Natural killer cell (primary cell): ENCODE results near the gene WDFY3. TPM values are rescaled to one million over a fixed set of nuclear protein-coding genes. Genes with fewer than 3 reads are reported as not detected.

Source experiments
- ATAC-seq, 3 donors: fragments of 150-1000 bp in 2 of 3; fragments of 200-7000 bp in 1 of 3; cut with Tn5 transposase; 1 replicate in 1 of 3; 2 replicates in 2 of 3; pipeline ENCODE4 v1.10.0; 2021; ENCODE audit warnings: mild to moderate bottlenecking in 2 of 3, moderate library complexity in 2 of 3
- DNase-seq, 2 donors: peaks; one replicate each; pipeline versions ENCODE4 v3.0.0 to v3.0.0-alpha.2; 2013 to 2021; ENCODE audit warnings: mixed read lengths in 1 of 2
- H3K27ac ChIP-seq: one replicate; pipeline ENCODE4 v1.5.1; 2013; ENCODE audit warnings: mild to moderate bottlenecking, low read length
- H3K27me3 ChIP-seq: one replicate; pipeline ENCODE4 v1.6.1; 2013; ENCODE audit warnings: low read length; ENCODE audit not compliant: control insufficient read depth, insufficient read depth
- H3K36me3 ChIP-seq: one replicate; pipeline ENCODE4 v1.6.1; 2013; ENCODE audit warnings: low read length; ENCODE audit not compliant: control insufficient read depth, insufficient read depth
- H3K4me1 ChIP-seq: one replicate; pipeline ENCODE4 v1.6.1; 2013; ENCODE audit warnings: low read length; ENCODE audit not compliant: control insufficient read depth, insufficient read depth
- H3K4me3 ChIP-seq: one replicate; pipeline ENCODE4 v1.5.1; 2013; ENCODE audit warnings: low read length
- H3K9me3 ChIP-seq: one replicate; pipeline ENCODE4 v1.6.1; 2013; ENCODE audit warnings: low read length; ENCODE audit not compliant: control insufficient read depth, insufficient read depth
- H3K27ac Mint-ChIP-seq, 2 donors: one replicate each; pipeline ENCODE4 v1.8.0; 2022; ENCODE audit warnings: mild to moderate bottlenecking in 2 of 2, mixed read lengths in 2 of 2, moderate library complexity in 1 of 2
- H3K27me3 Mint-ChIP-seq, 2 donors: one replicate each; pipeline ENCODE4 v1.8.0; 2022; ENCODE audit warnings: low read depth in 2 of 2, mixed read lengths in 2 of 2
- H3K36me3 Mint-ChIP-seq: one replicate; pipeline ENCODE4 v1.8.0; 2022; ENCODE audit warnings: mixed read lengths
- H3K4me1 Mint-ChIP-seq, 2 donors: one replicate each; pipeline ENCODE4 v1.8.0; 2022; ENCODE audit warnings: mixed read lengths in 2 of 2
- H3K4me3 Mint-ChIP-seq: one replicate; pipeline ENCODE4 v1.8.0; 2022; ENCODE audit warnings: mild to moderate bottlenecking, moderate library complexity, mixed read lengths
- H3K9me3 Mint-ChIP-seq, 2 donors: one replicate each; pipeline ENCODE4 v1.8.0; 2022; ENCODE audit warnings: mixed read lengths in 2 of 2
- CTCF ChIP-seq: fragments of 200-600 bp; IDR thresholded peaks from one replicate; pipeline ENCODE4 v1.8.0; 2022; ENCODE audit warnings: antibody characterized with exemption
- WGBS: methylation state at CpG from one replicate; pipeline ENCODE4 v1.1.7; 2013; ENCODE audit warnings: missing lambda C conversion rate; ENCODE audit not compliant: insufficient coverage; 5-methylcytosine and 5-hydroxymethylcytosine counted together
- intact Hi-C: fragments of 100-400 bp; cut with micrococcal nuclease; formaldehyde crosslinking; loops from one replicate; pipeline ENCODE4 v1.14.2; 2022
- total RNA-seq, 4 donors: library from RNA; stranded (reverse); fragments of 120-200 nt in 1 of 4; gene quantifications; one replicate each; pipeline versions ENCODE4 v1.2.3 to v1.2.4, GENCODE V29; 2013 to 2022

Gene WDFY3
- total RNA-seq, 3 donors from 2014 or later (not counting 1 experiment from before 2014, with no cell fraction given) = 2.5 to 7.2 (median 6.0) TPM

GRCh38 chr4:84938316-84938715 lies 28.2 kb downstream of the WDFY3 start:
- no peak for DNase-seq
- H3K27ac Mint-ChIP-seq = no peak overlapping the region
- H3K36me3 Mint-ChIP-seq = peaks cover 8% of the 10 kb centered on the region
- H3K4me1 Mint-ChIP-seq = no peaks in the 10 kb centered on the region
- no peaks in the 10 kb centered on the region for H3K4me1 ChIP-seq
- ATAC-seq = no peak
- WGBS = 97% methylated on average over 2 of the region's 2 CpGs
- H3K36me3 ChIP-seq = no peaks in the 10 kb centered on the region
- H3K9me3 Mint-ChIP-seq = peaks cover 28 to 35% of the 10 kb centered on the region in 2 donors
- no peak overlapping the region for H3K4me3 Mint-ChIP-seq
- H3K27ac ChIP-seq = no peak overlapping the region
- no peak overlapping the region for H3K4me3 ChIP-seq
- H3K27me3 ChIP-seq = no peaks in the 10 kb centered on the region
- H3K27me3 Mint-ChIP-seq = no peaks in the 10 kb centered on the region
- no peak for TF ChIP-seq CTCF
- H3K9me3 ChIP-seq = no peaks in the 10 kb centered on the region
- intact Hi-C loops = no loop called here

GRCh38 chr4:84937381-84937977 lies 29.0 kb downstream of the WDFY3 start:
- WGBS = 86% methylated on average over 3 of the region's 3 CpGs
- Histone ChIP-seq H3K36me3 (no peaks in the 10 kb centered on the region), H3K27ac (no peak overlapping the region), H3K4me1 (no peaks in the 10 kb centered on the region), H3K27me3 (no peaks in the 10 kb centered on the region), H3K4me3 (no peak overlapping the region), H3K9me3 (no peaks in the 10 kb centered on the region)
- intact Hi-C loops = no loop called here
- Mint-ChIP-seq H3K27me3 (no peaks in the 10 kb centered on the region), H3K4me1 (no peaks in the 10 kb centered on the region), H3K27ac (no peak overlapping the region), H3K9me3 (peaks cover 26 to 31% of the 10 kb centered on the region in 2 donors), H3K4me3 (no peak overlapping the region), H3K36me3 (peaks cover 8% of the 10 kb centered on the region)
- ATAC-seq (no peak), DNase-seq (no peak)
- TF ChIP-seq CTCF = no peak

GRCh38 chr4:84936123-84936522 lies 30.4 kb downstream of the WDFY3 start:
- Histone ChIP-seq H3K27me3 (no peaks in the 10 kb centered on the region), H3K36me3 (no peaks in the 10 kb centered on the region), H3K4me3 (no peak overlapping the region), H3K27ac (no peak overlapping the region), H3K9me3 (no peaks in the 10 kb centered on the region), H3K4me1 (no peaks in the 10 kb centered on the region)
- no peak for DNase-seq
- ATAC-seq = no peak
- Mint-ChIP-seq H3K4me1 (no peaks in the 10 kb centered on the region), H3K27me3 (no peaks in the 10 kb centered on the region), H3K27ac (no peak overlapping the region), H3K4me3 (no peak overlapping the region), H3K36me3 (peaks cover 8% of the 10 kb centered on the region), H3K9me3 (peaks cover 26 to 30% of the 10 kb centered on the region in 2 donors)
- intact Hi-C loops = no loop called here
- no peak for TF ChIP-seq CTCF
- WGBS = 85% methylated on average over 2 of the region's 2 CpGs

- Mint-ChIP-seq H3K4me1 (no peaks in the 10 kb centered on the region), H3K4me3 (no peak overlapping the region), H3K27me3 (no peaks in the 10 kb centered on the region), H3K27ac (no peak overlapping the region), H3K36me3 (no peaks in the 10 kb centered on the region), H3K9me3 (peaks cover 12 to 16% of the 10 kb centered on the region in 2 donors)
- no peaks in the 10 kb centered on the region for H3K9me3 ChIP-seq
- no peak for DNase-seq
- ATAC-seq = no peak
- H3K27ac ChIP-seq = no peak overlapping the region
- H3K4me3 ChIP-seq = no peak overlapping the region
- WGBS = no CpG with 5 or more reads among the region's 1 CpG
- no peaks in the 10 kb centered on the region for H3K36me3 ChIP-seq
- H3K27me3 ChIP-seq = no peaks in the 10 kb centered on the region
- no peaks in the 10 kb centered on the region for H3K4me1 ChIP-seq
- no peak for TF ChIP-seq CTCF
- intact Hi-C loops = no loop called here
Observed at GRCh38 chr4:84932462-84932861, 34.0 kb downstream of the WDFY3 start.
